PC-9 (cell line): ENCODE results near the gene KLHL17. TPM values are rescaled to one million over a fixed set of nuclear protein-coding genes. Genes with fewer than 3 reads are reported as not detected.

Source experiments
- BruUV-seq: library from RNA; stranded (reverse); fragments of 400-500 nt; replicated peaks from 2 replicates; lab custom pipeline; 2021; lab: Mats Ljungman, UMichigan
- CTCF ChIA-PET: fragments of 300-600 bp; sonication (Branson Sonifier 250); formaldehyde crosslinking; loops from one replicate; lab custom pipeline; 2022; ENCODE audit warnings: antibody characterized with exemption; lab: Charles Lee
- POLR2A ChIA-PET: fragments of 300-600 bp; sonication (Branson Sonifier 250); formaldehyde crosslinking; loops from one replicate; lab custom pipeline; 2022; ENCODE audit warnings: antibody characterized with exemption; ENCODE audit not compliant: unreplicated experiment; lab: Charles Lee
- DNase-seq, 2 experiments: peaks; one replicate each; pipeline versions ENCODE4 v3.0.0 to v3.0.0-alpha.2; 2015 to 2022; ENCODE audit warnings: mixed read lengths in 1 of 2
- H2AFZ ChIP-seq: fragments of 200-600 bp; sonication (generic); 2 replicates; pipeline ENCODE4 v1.8.1; 2017; ENCODE audit warnings: antibody characterized with exemption
- H3F3A ChIP-seq: fragments of 200-600 bp; sonication (generic); 2 replicates; pipeline ENCODE4 v1.8.1; 2017; ENCODE audit warnings: antibody characterized with exemption, mild to moderate bottlenecking, low read depth; ENCODE audit not compliant: insufficient read depth
- H3K27ac ChIP-seq: fragments of 200-600 bp; sonication (generic); 2 replicates; pipeline ENCODE4 v1.6.1; 2016; ENCODE audit warnings: mixed run types
- H3K27me3 ChIP-seq: fragments of 200-600 bp; sonication (generic); 2 replicates; pipeline ENCODE4 v1.6.1; 2016; ENCODE audit warnings: low read depth, mixed run types; ENCODE audit not compliant: insufficient read depth
- H3K36me3 ChIP-seq: fragments of 200-600 bp; sonication (generic); 2 replicates; pipeline ENCODE4 v1.6.1; 2016; ENCODE audit warnings: low read depth, mixed run types
- H3K4me1 ChIP-seq: fragments of 200-600 bp; sonication (generic); replicated peaks from 2 replicates; pipeline ENCODE4 v1.6.1; 2016; ENCODE audit warnings: mixed run types; ENCODE audit not compliant: insufficient read depth
- H3K4me2 ChIP-seq: fragments of 200-600 bp; sonication (generic); 2 replicates; pipeline ENCODE4 v1.6.1; 2017; ENCODE audit warnings: mixed run types
- H3K4me3 ChIP-seq: fragments of 200-600 bp; sonication (generic); 2 replicates; pipeline ENCODE4 v1.6.1; 2016; ENCODE audit warnings: mixed run types
- H3K79me2 ChIP-seq: fragments of 200-600 bp; sonication (generic); 2 replicates; pipeline ENCODE4 v1.6.1; 2017; ENCODE audit warnings: low read depth, mixed run types
- H3K9me2 ChIP-seq: fragments of 200-600 bp; sonication (generic); 2 replicates; pipeline ENCODE4 v1.8.1; 2017; ENCODE audit warnings: mild to moderate bottlenecking; ENCODE audit not compliant: insufficient read depth
- H3K9me3 ChIP-seq: fragments of 200-600 bp; sonication (generic); 2 replicates; pipeline ENCODE4 v1.8.1; 2016; ENCODE audit warnings: low read depth; ENCODE audit not compliant: insufficient read depth
- H4K20me1 ChIP-seq: fragments of 200-600 bp; sonication (generic); 2 replicates; pipeline ENCODE4 v1.8.1; 2017; ENCODE audit not compliant: insufficient read depth
- CTCF ChIP-seq: fragments of 200-600 bp; sonication (generic); conservative IDR thresholded peaks from 2 replicates; pipeline ENCODE4 v1.6.1; 2017; ENCODE audit warnings: mixed run types, antibody characterized with exemption, mild to moderate bottlenecking, moderate library complexity
- EZH2 ChIP-seq: fragments of 200-600 bp; sonication (generic); IDR thresholded peaks from 2 replicates; pipeline ENCODE4 v1.8.0; 2017; ENCODE audit warnings: antibody characterized with exemption, low read depth
- intact Hi-C: fragments of 100-400 bp; cut with micrococcal nuclease; formaldehyde crosslinking; loops from one replicate; pipeline ENCODE4 v1.10.0; 2022; ENCODE audit not compliant: unreplicated experiment
- total RNA-seq: library from RNA; stranded (reverse); gene quantifications from 2 replicates; pipeline ENCODE4 v1.2.3, GENCODE V29; 2021

The KLHL17 gene
- total RNA-seq, 1 experiment from 2014 or later = 22.7 TPM

- Histone ChIP-seq H3K36me3 (no peaks in the 10 kb centered on the region), H3K4me3 (peak within 1 kb of the TSS; percentile 55), H3K4me2 (peak within 1 kb of the TSS; percentile 79), H4K20me1 (no peaks in the 10 kb centered on the region; the same call in 1 of the 2 replicates), H3K9me3 (no peaks in the 10 kb centered on the region), H2AFZ (peak within 1 kb of the TSS; percentile 73; the same call in 1 of the 2 replicates), H3K79me2 (no peaks in the 10 kb centered on the region), H3K27me3 (peaks cover 42% of the 10 kb centered on the region), H3F3A (peaks cover 12% of the 10 kb centered on the region; the same call in 1 of the 2 replicates), H3K27ac (no peak within 1 kb of the TSS), H3K9me2 (no peaks in the 10 kb centered on the region), H3K4me1 (peaks cover 19% of the 10 kb centered on the region)
- BruUV-seq = no TSS peak
- ChIA-PET CTCF (no interaction called here), POLR2A (interaction anchor here (0.6 kb wide), 1 partner anchor 43 kb away, joined by 4 read pairs; no protein-coding TSS in a partner anchor)
- DNase-seq = peak; percentile 61 to 82
- TF ChIP-seq EZH2 (no peak), CTCF (no peak)
- intact Hi-C loops = no loop called here
Observed at GRCh38 chr1:923131-923990, 37.0 kb upstream of the KLHL17 start, which contains the start of gene SAMD11. Gene SAMD11 (plus strand): TSS chr1:923923. CDS start chr1:924432, 509 bp downstream.

- Histone ChIP-seq H3K4me2 (peak overlapping the region; percentile 79), H3K27ac (no peak overlapping the region), H2AFZ (peak overlapping the region; percentile 73; the same call in 1 of the 2 replicates)
Observed at GRCh38 chr1:923991-924655, 36.3 kb upstream of the KLHL17 start.

More at GRCh38 chr1:923991-924655, 36.3 kb upstream of the KLHL17 start:
- H3K9me2 ChIP-seq = no peaks in the 10 kb centered on the region
- TF ChIP-seq CTCF (no peak), EZH2 (no peak)
- POLR2A ChIA-PET = no interaction called here
- H3K27me3 ChIP-seq = peaks cover 34% of the 10 kb centered on the region
- no peak for DNase-seq
- no peaks in the 10 kb centered on the region for H3K36me3 ChIP-seq
- no peaks in the 10 kb centered on the region for H3K9me3 ChIP-seq
- CTCF ChIA-PET = no interaction called here
- no peaks in the 10 kb centered on the region for H3K79me2 ChIP-seq
- intact Hi-C loops = no loop called here
- peaks cover 12% of the 10 kb centered on the region; the same call in 1 of the 2 replicates for H3F3A ChIP-seq
- no peaks in the 10 kb centered on the region; the same call in 1 of the 2 replicates for H4K20me1 ChIP-seq
- H3K4me1 ChIP-seq = peaks cover 19% of the 10 kb centered on the region
- peak overlapping the region; percentile 55; the same call in 1 of the 2 replicates for H3K4me3 ChIP-seq
- BruUV-seq = no TSS peak
